IPS-20b (cell line): ENCODE results near the gene MAP3K13.
"Not testable (repeated sequence)": the region's sequence is repeated elsewhere in the genome, so short reads cannot be mapped to it uniquely, and the experiment has no call there.

Source experiments
- H3K27ac ChIP-seq: one replicate; pipeline ENCODE4 v1.5.1; 2013; ENCODE audit warnings: low read length
- H3K27me3 ChIP-seq: 2 replicates; pipeline ENCODE4 v1.6.1; 2013; ENCODE audit warnings: mild to moderate bottlenecking, low read length, inconsistent platforms; ENCODE audit not compliant: insufficient read depth
- H3K36me3 ChIP-seq: 2 replicates; pipeline ENCODE4 v1.6.1; 2013; ENCODE audit warnings: low read depth, mild to moderate bottlenecking, inconsistent platforms, low read length, moderate library complexity; ENCODE audit not compliant: insufficient read depth
- H3K4me1 ChIP-seq: 2 replicates; pipeline ENCODE4 v1.6.1; 2013; ENCODE audit warnings: mild to moderate bottlenecking, control low read depth, inconsistent platforms, low read length, moderate library complexity; ENCODE audit not compliant: insufficient read depth
- H3K4me3 ChIP-seq: 2 replicates; pipeline ENCODE4 v1.5.1; 2013; ENCODE audit warnings: mild to moderate bottlenecking, low read length, inconsistent platforms
- H3K9ac ChIP-seq: 2 replicates; pipeline ENCODE4 v1.6.1; 2013; ENCODE audit warnings: low read depth, mild to moderate bottlenecking, inconsistent platforms, low read length, moderate library complexity
- H3K9me3 ChIP-seq: 2 replicates; pipeline ENCODE4 v1.6.1; 2013; ENCODE audit warnings: mild to moderate bottlenecking, low read depth, low read length, inconsistent platforms; ENCODE audit not compliant: insufficient read depth

The MAP3K13 gene

GRCh38 chr3:185350841-185351240, 12.1 kb upstream of the MAP3K13 start:
- Histone ChIP-seq H3K36me3 (no peaks in the 10 kb centered on the region), H3K9me3 (no peaks in the 10 kb centered on the region), H3K27ac (no peak overlapping the region), H3K9ac (no peak overlapping the region), H3K4me1 (no peaks in the 10 kb centered on the region), H3K27me3 (peaks cover 15% of the 10 kb centered on the region), H3K4me3 (no peak overlapping the region)

- H3K4me1 ChIP-seq, result no peaks in the 10 kb centered on the region
- peaks cover 21% of the 10 kb centered on the region for H3K27me3 ChIP-seq
- H3K27ac ChIP-seq, result no peak overlapping the region
- no peak overlapping the region for H3K9ac ChIP-seq
- no peaks in the 10 kb centered on the region for H3K9me3 ChIP-seq
- H3K4me3 ChIP-seq, result no peak overlapping the region
- no peaks in the 10 kb centered on the region for H3K36me3 ChIP-seq
Observed at GRCh38 chr3:185351396-185351795, 11.5 kb upstream of the MAP3K13 start.

- peaks cover 27% of the 10 kb centered on the region for H3K27me3 ChIP-seq
- H3K4me1 ChIP-seq, result no peaks in the 10 kb centered on the region
- H3K9ac ChIP-seq, result no peak overlapping the region
- no peaks in the 10 kb centered on the region for H3K36me3 ChIP-seq
- H3K4me3 ChIP-seq, result no peak overlapping the region
- H3K27ac ChIP-seq, result no peak overlapping the region
- H3K9me3 ChIP-seq, result no peaks in the 10 kb centered on the region
Observed at GRCh38 chr3:185353225-185353624, 9.7 kb upstream of the MAP3K13 start.

GRCh38 chr3:185353823-185354614, 8.9 kb upstream of the MAP3K13 start:
- no peaks in the 10 kb centered on the region for H3K4me1 ChIP-seq
- no peaks in the 10 kb centered on the region for H3K36me3 ChIP-seq
- H3K9ac ChIP-seq, result no peak overlapping the region
- H3K27ac ChIP-seq, result no peak overlapping the region
- no peak overlapping the region for H3K4me3 ChIP-seq
- H3K27me3 ChIP-seq, result peaks cover 27% of the 10 kb centered on the region
- no peaks in the 10 kb centered on the region for H3K9me3 ChIP-seq

GRCh38 chr3:185356499-185356898, 6.4 kb upstream of the MAP3K13 start:
- H3K27ac ChIP-seq, result no peak overlapping the region
- no peaks in the 10 kb centered on the region for H3K9me3 ChIP-seq
- no peak overlapping the region for H3K9ac ChIP-seq
- H3K4me1 ChIP-seq, result no peaks in the 10 kb centered on the region
- H3K4me3 ChIP-seq, result no peak overlapping the region
- H3K27me3 ChIP-seq, result peaks cover 27% of the 10 kb centered on the region
- H3K36me3 ChIP-seq, result no peaks in the 10 kb centered on the region

- Histone ChIP-seq H3K27me3 (peaks cover 27% of the 10 kb centered on the region), H3K36me3 (no peaks in the 10 kb centered on the region), H3K27ac (no peak overlapping the region), H3K9ac (no peak overlapping the region), H3K4me3 (no peak overlapping the region), H3K4me1 (no peaks in the 10 kb centered on the region), H3K9me3 (no peaks in the 10 kb centered on the region)
Observed at GRCh38 chr3:185361920-185362319, 1.0 kb upstream of the MAP3K13 start.

- peaks cover 26% of the 10 kb centered on the region for H3K27me3 ChIP-seq
- H3K36me3 ChIP-seq, result no peaks in the 10 kb centered on the region
- peak overlapping the region; percentile 76 for H3K4me3 ChIP-seq
- no peak overlapping the region for H3K27ac ChIP-seq
- H3K9me3 ChIP-seq, result no peaks in the 10 kb centered on the region
- H3K4me1 ChIP-seq, result no peaks in the 10 kb centered on the region
- no peak overlapping the region for H3K9ac ChIP-seq
Observed at GRCh38 chr3:185363662-185364203, 797 bp downstream of the MAP3K13 start.

GRCh38 chr3:185365291-185366073, 2.5 kb downstream of the MAP3K13 start:
- no peak overlapping the region for H3K9ac ChIP-seq
- no peaks in the 10 kb centered on the region for H3K36me3 ChIP-seq
- no peaks in the 10 kb centered on the region for H3K9me3 ChIP-seq
- no peak overlapping the region for H3K4me3 ChIP-seq
- H3K27me3 ChIP-seq, result peaks cover 26% of the 10 kb centered on the region
- no peak overlapping the region for H3K27ac ChIP-seq
- H3K4me1 ChIP-seq, result no peaks in the 10 kb centered on the region

GRCh38 chr3:185366074-185366335, 3.1 kb downstream of the MAP3K13 start:
- Histone ChIP-seq H3K27me3 (peaks cover 26% of the 10 kb centered on the region), H3K9me3 (no peaks in the 10 kb centered on the region), H3K36me3 (no peaks in the 10 kb centered on the region), H3K27ac (no peak overlapping the region), H3K9ac (no peak overlapping the region), H3K4me1 (no peaks in the 10 kb centered on the region), H3K4me3 (no peak overlapping the region)

- Histone ChIP-seq H3K36me3 (no peaks in the 10 kb centered on the region), H3K27ac (no peak overlapping the region), H3K27me3 (peaks cover 26% of the 10 kb centered on the region), H3K4me1 (no peaks in the 10 kb centered on the region), H3K9me3 (no peaks in the 10 kb centered on the region), H3K9ac (no peak overlapping the region), H3K4me3 (no peak overlapping the region)
Observed at GRCh38 chr3:185366913-185367312, 4.0 kb downstream of the MAP3K13 start.

GRCh38 chr3:185370349-185370748, 7.4 kb downstream of the MAP3K13 start:
- H3K4me3 ChIP-seq, H3K9me3 ChIP-seq, H3K4me1 ChIP-seq, H3K27ac ChIP-seq, H3K36me3 ChIP-seq, H3K9ac ChIP-seq, H3K27me3 ChIP-seq: not testable (repeated sequence)
